Measurements from ENCODE around the gene IL36G.

Gene IL36G

GRCh38 chr2:112979731-112980130 lies 1.9 kb downstream of the IL36G start:
- Histone ChIP-seq H3K36me3 (ENCODE audit: control insufficient read depth in 1 of 2, insufficient read depth in 2 of 2, low read length in 2 of 2) (no peaks in the 10 kb centered on the region), H3K27me3 (ENCODE audit: low read depth, low read length) (no peaks in the 10 kb centered on the region), H3K9me3 (ENCODE audit: control insufficient read depth in 1 of 2, low read length in 2 of 2) (no peaks in the 10 kb centered on the region), H3K27ac (ENCODE audit: low read length) (no peak overlapping the region), H3K4me3 (ENCODE audit: low read depth in 1 of 2, low read length in 2 of 2) (no peak overlapping the region), H3K4me1 (ENCODE audit: control insufficient read depth in 1 of 2, insufficient read depth in 2 of 2, low read length in 2 of 2) (no peaks in the 10 kb centered on the region)

- Histone ChIP-seq H3K27me3 (ENCODE audit: low read depth, low read length) (no peaks in the 10 kb centered on the region), H3K36me3 (ENCODE audit: control insufficient read depth in 1 of 2, insufficient read depth in 2 of 2, low read length in 2 of 2) (no peaks in the 10 kb centered on the region), H3K27ac (ENCODE audit: low read length) (no peak overlapping the region), H3K9me3 (ENCODE audit: control insufficient read depth in 1 of 2, low read length in 2 of 2) (no peaks in the 10 kb centered on the region), H3K4me1 (ENCODE audit: control insufficient read depth in 1 of 2, insufficient read depth in 2 of 2, low read length in 2 of 2) (no peaks in the 10 kb centered on the region), H3K4me3 (ENCODE audit: low read depth in 1 of 2, low read length in 2 of 2) (no peak overlapping the region)
These were observed 2.7 kb downstream of the IL36G start for GRCh38 chr2:112980537-112980936.

- Histone ChIP-seq H3K9me3 (ENCODE audit: control insufficient read depth in 1 of 2, low read length in 2 of 2) (peaks cover 0 to 12% of the 10 kb centered on the region in 2 donors), H3K36me3 (ENCODE audit: control insufficient read depth in 1 of 2, insufficient read depth in 2 of 2, low read length in 2 of 2) (no peaks in the 10 kb centered on the region), H3K27ac (ENCODE audit: low read length) (no peak overlapping the region), H3K4me1 (ENCODE audit: control insufficient read depth in 1 of 2, insufficient read depth in 2 of 2, low read length in 2 of 2) (no peaks in the 10 kb centered on the region), H3K27me3 (ENCODE audit: low read depth, low read length) (no peaks in the 10 kb centered on the region), H3K4me3 (ENCODE audit: low read depth in 1 of 2, low read length in 2 of 2) (no peak overlapping the region)
These were observed 7.3 kb downstream of the IL36G start for GRCh38 chr2:112985090-112985489.

- no peaks in the 10 kb centered on the region for H3K36me3 ChIP-seq (ENCODE audit: control insufficient read depth in 1 of 2, insufficient read depth in 2 of 2, low read length in 2 of 2)
These were observed 11.8 kb downstream of the IL36G start for GRCh38 chr2:112989611-112990010.

GRCh38 chr2:112993831-112994230 lies 16.0 kb downstream of the IL36G start:
- Histone ChIP-seq H3K27me3 (ENCODE audit: low read depth, low read length) (no peaks in the 10 kb centered on the region), H3K36me3 (ENCODE audit: control insufficient read depth in 1 of 2, insufficient read depth in 2 of 2, low read length in 2 of 2) (no peaks in the 10 kb centered on the region), H3K4me3 (ENCODE audit: low read depth in 1 of 2, low read length in 2 of 2) (no peak overlapping the region), H3K27ac (ENCODE audit: low read length) (no peak overlapping the region), H3K9me3 (ENCODE audit: control insufficient read depth in 1 of 2, low read length in 2 of 2) (peaks cover 12 to 26% of the 10 kb centered on the region in 2 donors), H3K4me1 (ENCODE audit: control insufficient read depth in 1 of 2, insufficient read depth in 2 of 2, low read length in 2 of 2) (no peaks in the 10 kb centered on the region)

More at GRCh38 chr2:112989611-112990010, 11.8 kb downstream of the IL36G start:
- H3K4me1 ChIP-seq (ENCODE audit: control insufficient read depth in 1 of 2, insufficient read depth in 2 of 2, low read length in 2 of 2) = no peaks in the 10 kb centered on the region
- no peaks in the 10 kb centered on the region for H3K27me3 ChIP-seq (ENCODE audit: low read depth, low read length)
- no peak overlapping the region for H3K4me3 ChIP-seq (ENCODE audit: low read depth in 1 of 2, low read length in 2 of 2)
- no peak overlapping the region for H3K27ac ChIP-seq (ENCODE audit: low read length)
- H3K9me3 ChIP-seq (ENCODE audit: control insufficient read depth in 1 of 2, low read length in 2 of 2) = peaks cover 12 to 28% of the 10 kb centered on the region in 2 donors

GRCh38 chr2:112994648-112995047 lies 16.8 kb downstream of the IL36G start:
- Histone ChIP-seq H3K36me3 (ENCODE audit: control insufficient read depth in 1 of 2, insufficient read depth in 2 of 2, low read length in 2 of 2) (no peaks in the 10 kb centered on the region), H3K9me3 (ENCODE audit: control insufficient read depth in 1 of 2, low read length in 2 of 2) (peaks cover 12 to 20% of the 10 kb centered on the region in 2 donors)

GRCh38 chr2:112995346-112995920 lies 17.6 kb downstream of the IL36G start:
- Histone ChIP-seq H3K9me3 (ENCODE audit: control insufficient read depth in 1 of 2, low read length in 2 of 2) (peaks cover 17 to 24% of the 10 kb centered on the region in 2 donors), H3K27ac (ENCODE audit: low read length) (no peak overlapping the region), H3K4me1 (ENCODE audit: control insufficient read depth in 1 of 2, insufficient read depth in 2 of 2, low read length in 2 of 2) (no peaks in the 10 kb centered on the region), H3K36me3 (ENCODE audit: control insufficient read depth in 1 of 2, insufficient read depth in 2 of 2, low read length in 2 of 2) (no peaks in the 10 kb centered on the region), H3K4me3 (ENCODE audit: low read depth in 1 of 2, low read length in 2 of 2) (no peak overlapping the region), H3K27me3 (ENCODE audit: low read depth, low read length) (no peaks in the 10 kb centered on the region)

More at GRCh38 chr2:112994648-112995047, 16.8 kb downstream of the IL36G start:
- Histone ChIP-seq H3K27me3 (ENCODE audit: low read depth, low read length) (no peaks in the 10 kb centered on the region), H3K4me3 (ENCODE audit: low read depth in 1 of 2, low read length in 2 of 2) (no peak overlapping the region), H3K4me1 (ENCODE audit: control insufficient read depth in 1 of 2, insufficient read depth in 2 of 2, low read length in 2 of 2) (no peaks in the 10 kb centered on the region), H3K27ac (ENCODE audit: low read length) (no peak overlapping the region)

- H3K36me3 ChIP-seq (ENCODE audit: control insufficient read depth in 1 of 2, insufficient read depth in 2 of 2, low read length in 2 of 2) = no peaks in the 10 kb centered on the region
- no peak overlapping the region for H3K4me3 ChIP-seq (ENCODE audit: low read depth in 1 of 2, low read length in 2 of 2)
These were observed 18.8 kb downstream of the IL36G start for GRCh38 chr2:112996635-112997034.

GRCh38 chr2:112997151-112997550 lies 19.3 kb downstream of the IL36G start:
- Histone ChIP-seq H3K4me1 (ENCODE audit: control insufficient read depth in 1 of 2, insufficient read depth in 2 of 2, low read length in 2 of 2) (no peaks in the 10 kb centered on the region), H3K36me3 (ENCODE audit: control insufficient read depth in 1 of 2, insufficient read depth in 2 of 2, low read length in 2 of 2) (no peaks in the 10 kb centered on the region), H3K27me3 (ENCODE audit: low read depth, low read length) (no peaks in the 10 kb centered on the region), H3K4me3 (ENCODE audit: low read depth in 1 of 2, low read length in 2 of 2) (no peak overlapping the region), H3K9me3 (ENCODE audit: control insufficient read depth in 1 of 2, low read length in 2 of 2) (peaks cover 18 to 26% of the 10 kb centered on the region in 2 donors), H3K27ac (ENCODE audit: low read length) (no peak overlapping the region)

More at GRCh38 chr2:112996635-112997034, 18.8 kb downstream of the IL36G start:
- Histone ChIP-seq H3K27me3 (ENCODE audit: low read depth, low read length) (no peaks in the 10 kb centered on the region), H3K9me3 (ENCODE audit: control insufficient read depth in 1 of 2, low read length in 2 of 2) (peaks cover 21 to 30% of the 10 kb centered on the region in 2 donors), H3K27ac (ENCODE audit: low read length) (no peak overlapping the region), H3K4me1 (ENCODE audit: control insufficient read depth in 1 of 2, insufficient read depth in 2 of 2, low read length in 2 of 2) (no peaks in the 10 kb centered on the region)

- H3K27me3 ChIP-seq (ENCODE audit: low read depth, low read length) = no peaks in the 10 kb centered on the region
- H3K4me3 ChIP-seq (ENCODE audit: low read depth in 1 of 2, low read length in 2 of 2) = no peak overlapping the region
- H3K36me3 ChIP-seq (ENCODE audit: control insufficient read depth in 1 of 2, insufficient read depth in 2 of 2, low read length in 2 of 2) = no peaks in the 10 kb centered on the region
- peaks cover 13 to 14% of the 10 kb centered on the region in 2 donors for H3K9me3 ChIP-seq (ENCODE audit: control insufficient read depth in 1 of 2, low read length in 2 of 2)
- no peaks in the 10 kb centered on the region for H3K4me1 ChIP-seq (ENCODE audit: control insufficient read depth in 1 of 2, insufficient read depth in 2 of 2, low read length in 2 of 2)
- no peak overlapping the region for H3K27ac ChIP-seq (ENCODE audit: low read length)
These were observed 22.6 kb downstream of the IL36G start for GRCh38 chr2:113000436-113000835.

GRCh38 chr2:113002677-113003076 lies 24.9 kb downstream of the IL36G start:
- no peak overlapping the region for H3K27ac ChIP-seq (ENCODE audit: low read length)
- no peaks in the 10 kb centered on the region for H3K4me1 ChIP-seq (ENCODE audit: control insufficient read depth in 1 of 2, insufficient read depth in 2 of 2, low read length in 2 of 2)
- H3K36me3 ChIP-seq (ENCODE audit: control insufficient read depth in 1 of 2, insufficient read depth in 2 of 2, low read length in 2 of 2) = no peaks in the 10 kb centered on the region
- no peaks in the 10 kb centered on the region for H3K27me3 ChIP-seq (ENCODE audit: low read depth, low read length)
- H3K4me3 ChIP-seq (ENCODE audit: low read depth in 1 of 2, low read length in 2 of 2) = no peak overlapping the region
- H3K9me3 ChIP-seq (ENCODE audit: control insufficient read depth in 1 of 2, low read length in 2 of 2) = peaks cover 13 to 14% of the 10 kb centered on the region in 2 donors

GRCh38 chr2:113005030-113005509 lies 27.3 kb downstream of the IL36G start, which contains the start of gene IL36A:
IL36A (plus strand) TSS chr2:113005459; CDS start chr2:113005872, 413 bp downstream.
- Histone ChIP-seq H3K4me1 (ENCODE audit: control insufficient read depth in 1 of 2, insufficient read depth in 2 of 2, low read length in 2 of 2) (no peaks in the 10 kb centered on the region), H3K4me3 (ENCODE audit: low read depth in 1 of 2, low read length in 2 of 2) (no peak within 1 kb of the TSS), H3K27ac (ENCODE audit: low read length) (no peak within 1 kb of the TSS), H3K36me3 (ENCODE audit: control insufficient read depth in 1 of 2, insufficient read depth in 2 of 2, low read length in 2 of 2) (no peaks in the 10 kb centered on the region), H3K27me3 (ENCODE audit: low read depth, low read length) (no peaks in the 10 kb centered on the region), H3K9me3 (ENCODE audit: control insufficient read depth in 1 of 2, low read length in 2 of 2) (peaks cover 10 to 12% of the 10 kb centered on the region in 2 donors)
